Neural progenitor cell (in vitro differentiated cells): ENCODE measurements around the gene BFSP2. TPM values are rescaled to one million over a fixed set of nuclear protein-coding genes. Genes with fewer than 3 reads are reported as not detected.

ENCODE experiments used
- DNase-seq: peaks from one replicate; pipeline ENCODE4 v3.0.0-alpha.2; 2016; ENCODE audit warnings: low spot score
- H2AFZ ChIP-seq: fragments of 200-600 bp; sonication (generic); replicated peaks from 2 replicates; pipeline ENCODE4 v1.6.1; 2016; ENCODE audit warnings: antibody characterized with exemption
- H3F3A ChIP-seq: fragments of 200-600 bp; sonication (generic); 2 replicates; pipeline ENCODE4 v1.6.1; 2016; ENCODE audit warnings: antibody characterized with exemption, low read depth
- H3K27ac ChIP-seq: fragments of 200-600 bp; sonication (generic); 2 replicates; pipeline ENCODE4 v1.5.1; 2016; ENCODE audit warnings: mild to moderate bottlenecking
- H3K27me3 ChIP-seq: fragments of 200-600 bp; sonication (generic); 2 replicates; pipeline ENCODE4 v1.6.1; 2016; ENCODE audit warnings: mild to moderate bottlenecking, moderate library complexity
- H3K36me3 ChIP-seq: fragments of 200-600 bp; sonication (generic); 2 replicates; pipeline ENCODE4 v1.5.1; 2016
- H3K4me1 ChIP-seq: fragments of 200-600 bp; sonication (generic); 2 replicates; pipeline ENCODE4 v1.6.1; 2016; ENCODE audit warnings: mixed run types
- H3K4me2 ChIP-seq: fragments of 200-600 bp; sonication (generic); 2 replicates; pipeline ENCODE4 v1.6.1; 2016
- H3K4me3 ChIP-seq: fragments of 200-600 bp; sonication (generic); 2 replicates; pipeline ENCODE4 v1.5.1; 2016
- H3K79me2 ChIP-seq: fragments of 200-600 bp; sonication (generic); 2 replicates; pipeline ENCODE4 v1.6.1; 2016; ENCODE audit warnings: low read depth
- H3K9ac ChIP-seq: fragments of 200-600 bp; sonication (generic); 2 replicates; pipeline ENCODE4 v1.6.1; 2016
- H3K9me3 ChIP-seq: fragments of 200-600 bp; sonication (generic); 2 replicates; pipeline ENCODE4 v1.5.1; 2016; ENCODE audit warnings: low read depth
- H4K20me1 ChIP-seq: fragments of 200-600 bp; sonication (generic); 2 replicates; pipeline ENCODE4 v1.6.1; 2016; ENCODE audit warnings: low read depth
- H3K27ac Mint-ChIP-seq: 3 replicates; pipeline ENCODE4 v1.8.0; 2021; ENCODE audit warnings: mixed read lengths
- H3K27me3 Mint-ChIP-seq: 2 replicates; pipeline ENCODE4 v1.8.0; 2022; ENCODE audit warnings: low read depth, mild to moderate bottlenecking, inconsistent platforms, moderate library complexity, mixed read lengths; ENCODE audit not compliant: insufficient read depth
- H3K36me3 Mint-ChIP-seq: 3 replicates; pipeline ENCODE4 v1.8.0; 2021; ENCODE audit warnings: mixed read lengths
- H3K4me1 Mint-ChIP-seq: 3 replicates; pipeline ENCODE4 v1.8.0; 2021; ENCODE audit warnings: mixed read lengths
- H3K4me3 Mint-ChIP-seq: 3 replicates; pipeline ENCODE4 v1.8.0; 2021; ENCODE audit warnings: mild to moderate bottlenecking, moderate library complexity, mixed read lengths
- H3K9me3 Mint-ChIP-seq: 3 replicates; pipeline ENCODE4 v1.8.0; 2020; ENCODE audit warnings: mixed read lengths
- CTCF ChIP-seq: fragments of 200-600 bp; sonication (generic); IDR thresholded peaks from 2 replicates; pipeline ENCODE4 v1.5.1; 2017; ENCODE audit warnings: antibody characterized with exemption, mild to moderate bottlenecking
- EZH2 ChIP-seq: fragments of 200-600 bp; sonication (generic); IDR thresholded peaks from 2 replicates; pipeline ENCODE4 v1.6.1; 2017; ENCODE audit warnings: antibody characterized with exemption, mild to moderate bottlenecking, moderate library complexity
- EZH2phosphoT487 ChIP-seq: fragments of 200-600 bp; sonication (generic); IDR thresholded peaks from 2 replicates; pipeline ENCODE4 v1.6.1; 2017; ENCODE audit warnings: antibody characterized with exemption
- total RNA-seq: library from RNA; depleted of rRNA; stranded (reverse); fragments of >200 nt; gene quantifications from 2 replicates; pipeline ENCODE4 v1.2.3, GENCODE V29; 2015; ENCODE audit warnings: low replicate concordance

BFSP2 gene
- total RNA-seq, 1 donor from 2014 or later, result not detected

GRCh38 chr3:133442518-133442917 is 42.7 kb downstream of the BFSP2 start:
- H3K36me3 ChIP-seq, result no peaks in the 10 kb centered on the region
- Mint-ChIP-seq H3K27ac (no peak overlapping the region), H3K36me3 (peaks cover 1% of the 10 kb centered on the region), H3K9me3 (peaks cover 9% of the 10 kb centered on the region), H3K27me3 (peaks cover 2% of the 10 kb centered on the region), H3K4me1 (peaks cover 12% of the 10 kb centered on the region), H3K4me3 (no peak overlapping the region)
- H3K9me3 ChIP-seq, result no peaks in the 10 kb centered on the region
- no peaks in the 10 kb centered on the region for H3K79me2 ChIP-seq
- no peaks in the 10 kb centered on the region for H4K20me1 ChIP-seq
- no peak overlapping the region for H3K4me3 ChIP-seq
- H3K4me2 ChIP-seq, result no peak overlapping the region
- H3K9ac ChIP-seq, result no peak overlapping the region
- no peak overlapping the region for H2AFZ ChIP-seq
- no peak overlapping the region for H3K27ac ChIP-seq
- no peaks in the 10 kb centered on the region for H3K4me1 ChIP-seq
- no peaks in the 10 kb centered on the region for H3K27me3 ChIP-seq
- DNase-seq, result no peak
- no peak for TF ChIP-seq CTCF
- TF ChIP-seq EZH2, result no peak
- no peak for TF ChIP-seq EZH2phosphoT487
- H3F3A ChIP-seq, result no peaks in the 10 kb centered on the region

- H2AFZ ChIP-seq, result no peak overlapping the region
- no peak overlapping the region for H3K9ac ChIP-seq
- H3K9me3 ChIP-seq, result no peaks in the 10 kb centered on the region
- Mint-ChIP-seq H3K36me3 (peaks cover 1% of the 10 kb centered on the region), H3K27ac (no peak overlapping the region), H3K4me1 (peaks cover 11% of the 10 kb centered on the region), H3K4me3 (no peak overlapping the region), H3K27me3 (peaks cover 2% of the 10 kb centered on the region), H3K9me3 (peaks cover 9% of the 10 kb centered on the region)
- H3K4me3 ChIP-seq, result no peak overlapping the region
- no peak for DNase-seq
- no peaks in the 10 kb centered on the region for H3F3A ChIP-seq
- H3K36me3 ChIP-seq, result no peaks in the 10 kb centered on the region
- no peak overlapping the region for H3K27ac ChIP-seq
- no peaks in the 10 kb centered on the region for H3K27me3 ChIP-seq
- H3K4me2 ChIP-seq, result no peak overlapping the region
- peaks cover 6% of the 10 kb centered on the region for H3K4me1 ChIP-seq
- TF ChIP-seq EZH2phosphoT487 (no peak), EZH2 (no peak), CTCF (no peak)
- no peaks in the 10 kb centered on the region for H3K79me2 ChIP-seq
- no peaks in the 10 kb centered on the region for H4K20me1 ChIP-seq
Observed at GRCh38 chr3:133443649-133444422, 44.0 kb downstream of the BFSP2 start.

- Histone ChIP-seq H2AFZ (peak overlapping the region; percentile 15), H3K4me1 (peaks cover 11% of the 10 kb centered on the region)
Observed at GRCh38 chr3:133444423-133444774, 44.5 kb downstream of the BFSP2 start.

More at GRCh38 chr3:133444423-133444774, 44.5 kb downstream of the BFSP2 start:
- H3K4me3 Mint-ChIP-seq, result no peak overlapping the region
- H3K36me3 Mint-ChIP-seq, result peaks cover 1% of the 10 kb centered on the region
- no peak for TF ChIP-seq EZH2phosphoT487
- TF ChIP-seq CTCF, result no peak
- no peak for TF ChIP-seq EZH2
- H3K4me3 ChIP-seq, result no peak overlapping the region
- no peaks in the 10 kb centered on the region for H3K9me3 ChIP-seq
- H3K27me3 Mint-ChIP-seq, result no peaks in the 10 kb centered on the region
- H3K4me2 ChIP-seq, result no peak overlapping the region
- H4K20me1 ChIP-seq, result no peaks in the 10 kb centered on the region
- no peak for DNase-seq
- H3K27ac ChIP-seq, result no peak overlapping the region
- peaks cover 5% of the 10 kb centered on the region for H3K9me3 Mint-ChIP-seq
- H3K79me2 ChIP-seq, result no peaks in the 10 kb centered on the region
- no peaks in the 10 kb centered on the region for H3K27me3 ChIP-seq
- no peak overlapping the region for H3K9ac ChIP-seq
- H3K4me1 Mint-ChIP-seq, result peaks cover 12% of the 10 kb centered on the region
- no peaks in the 10 kb centered on the region for H3F3A ChIP-seq
- no peak overlapping the region for H3K27ac Mint-ChIP-seq
- H3K36me3 ChIP-seq, result no peaks in the 10 kb centered on the region
